KG1 (cell line): ENCODE results near the gene WDR91.

Experiments
- DNase-seq: peaks from one replicate; lab custom pipeline; 2025; lab: John Stamatoyannopoulos, UW

The WDR91 gene

DNA sequence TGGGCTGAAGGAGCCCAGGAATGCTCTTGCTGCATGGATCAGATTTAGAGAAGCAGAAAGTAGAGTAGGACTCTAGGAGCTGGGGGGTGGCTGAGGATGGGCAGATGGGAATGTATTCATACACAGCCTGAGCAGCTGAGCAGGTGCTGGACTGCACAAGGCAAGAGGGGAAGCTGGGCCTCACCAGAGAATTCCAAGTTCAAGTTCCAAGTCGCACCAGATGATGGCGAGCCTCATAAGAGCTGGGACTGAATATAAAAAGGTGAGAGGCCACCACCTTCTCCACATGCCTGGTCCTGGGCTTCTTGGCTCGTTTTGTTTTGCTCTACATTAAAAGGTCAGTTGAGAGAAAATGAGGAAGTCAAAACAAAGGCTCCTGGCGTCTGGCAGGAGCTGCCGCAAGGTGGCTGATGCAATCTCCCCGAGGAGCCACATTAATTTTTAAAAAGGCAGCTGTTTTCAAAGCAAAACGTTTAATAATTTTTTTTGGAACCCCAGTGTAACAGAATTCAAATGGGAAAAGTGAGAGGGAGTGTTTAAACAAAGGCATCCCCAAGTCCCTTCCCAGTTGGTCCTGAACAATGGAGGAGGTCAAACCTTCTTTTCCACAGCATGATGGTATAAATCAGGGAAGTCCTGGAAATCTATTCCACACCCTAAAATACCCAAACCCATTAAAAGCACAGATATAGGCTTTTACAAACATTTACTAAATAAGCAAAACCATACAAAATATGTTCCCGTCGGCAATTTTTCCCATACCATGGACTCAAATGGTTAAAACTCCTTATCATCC lies 50.3 kb downstream of the WDR91 start:
- DNase-seq, result no peak

DNA sequence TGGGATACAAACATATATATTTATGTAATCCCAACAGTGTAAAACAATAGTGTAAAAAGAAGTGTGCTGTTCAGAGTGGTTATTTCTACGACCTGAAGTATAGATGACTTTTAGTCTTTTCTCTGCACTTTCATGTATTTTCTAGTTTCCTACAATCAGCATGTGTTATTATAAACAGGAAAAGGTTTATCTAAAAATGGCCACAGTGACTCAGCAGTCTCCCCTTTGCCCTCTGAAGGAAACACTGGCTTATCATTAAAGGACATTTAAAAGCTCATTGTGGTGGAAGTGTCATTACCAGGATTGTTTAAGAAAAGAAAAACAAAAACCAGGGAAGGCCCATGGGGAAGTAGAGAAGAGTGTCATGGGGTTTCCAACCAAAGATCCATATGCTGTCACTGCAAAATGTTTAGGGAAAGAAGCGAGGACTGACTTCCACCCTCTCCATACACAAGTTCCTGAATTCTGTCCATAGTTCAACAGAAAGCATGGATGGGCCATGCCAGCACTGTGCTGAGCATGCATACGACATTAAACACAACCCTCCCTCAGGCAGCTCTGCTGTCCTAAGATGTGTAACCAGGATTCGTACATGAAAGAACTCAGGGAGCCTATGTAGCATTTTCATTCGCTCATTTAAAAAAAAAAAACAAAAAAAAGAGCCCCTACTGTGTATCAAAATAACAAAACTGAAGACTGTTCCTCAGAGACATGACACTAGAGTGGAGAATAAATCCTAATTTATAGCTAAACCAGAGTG lies 51.0 kb downstream of the WDR91 start:
- no peak for DNase-seq

DNA sequence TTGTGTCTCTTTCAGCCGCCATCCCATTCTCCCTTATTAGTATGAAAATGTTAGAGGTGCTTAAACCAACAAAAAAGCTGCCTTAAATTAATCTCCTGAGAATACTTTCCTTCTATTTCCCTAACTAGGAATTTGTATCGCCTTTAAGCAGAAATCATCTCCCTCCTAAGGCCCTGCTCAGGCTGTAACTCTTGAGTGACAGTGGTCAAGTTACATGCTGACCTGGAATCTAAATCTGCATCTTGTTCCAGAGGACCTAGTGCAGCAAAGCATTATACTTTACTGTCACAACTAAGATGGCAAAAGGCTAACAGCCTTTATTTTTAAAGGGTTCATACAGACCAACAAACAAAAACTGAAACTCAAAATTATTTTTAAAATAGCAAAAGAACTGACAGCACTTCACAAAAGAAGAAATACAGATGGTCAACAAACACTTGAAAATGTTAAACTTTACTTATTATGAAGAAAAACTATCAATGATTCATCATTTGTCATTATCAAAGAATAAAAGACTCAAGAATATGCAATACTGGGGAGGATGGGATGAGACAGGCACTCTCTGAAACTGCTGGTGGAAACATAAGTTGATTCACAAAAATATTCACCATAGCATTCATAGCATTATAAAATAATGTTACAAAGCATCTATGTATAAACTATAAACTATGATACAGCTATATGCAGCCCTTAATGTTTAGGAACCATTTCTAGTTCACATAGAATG lies 51.8 kb downstream of the WDR91 start:
- no peak for DNase-seq

DNA sequence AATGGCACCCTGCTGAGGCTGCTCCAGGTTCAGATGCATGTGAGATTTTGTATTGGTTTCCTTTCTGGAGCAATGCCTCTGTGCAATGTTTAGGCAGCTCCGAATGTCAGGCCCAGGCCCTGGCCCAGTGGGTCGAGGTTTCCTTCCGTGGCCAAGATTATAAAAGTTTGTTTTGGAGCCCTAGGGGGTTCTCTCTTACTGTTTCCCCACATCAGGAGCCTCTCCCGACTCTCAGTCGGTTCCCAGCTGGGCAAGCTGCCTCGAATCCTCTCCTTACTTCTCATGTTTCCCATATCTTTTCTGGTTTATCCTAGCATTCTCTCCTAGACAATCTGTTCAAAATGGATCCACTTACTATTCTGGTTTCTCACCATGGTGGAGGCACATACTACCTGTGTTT lies 52.5 kb downstream of the WDR91 start:
- DNase-seq, result no peak

DNA sequence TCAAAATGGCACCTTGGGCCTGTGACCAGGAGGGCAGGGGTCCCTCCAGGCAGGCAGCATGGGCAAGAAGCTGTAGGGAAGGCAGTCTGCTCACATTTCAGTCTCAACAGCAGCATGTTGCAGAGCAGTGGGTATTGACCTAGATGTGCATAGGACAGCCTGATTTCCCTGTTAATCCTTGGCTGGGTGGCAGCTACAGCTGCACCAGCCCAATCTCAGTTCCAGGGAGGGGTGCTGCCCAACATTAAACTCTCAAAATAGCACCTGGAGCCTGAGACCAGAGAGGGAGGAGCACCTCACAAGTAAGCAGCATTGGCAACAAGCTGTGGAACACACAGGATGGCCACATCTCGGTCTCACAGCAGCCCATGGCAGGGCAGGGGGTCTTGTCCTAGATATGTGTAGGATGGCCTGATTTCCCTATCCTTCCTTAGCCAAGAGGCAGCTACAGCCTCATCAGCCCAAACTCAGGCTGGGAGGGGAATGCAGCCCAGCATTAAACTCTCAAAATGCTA lies 53.1 kb downstream of the WDR91 start:
- DNase-seq, result no peak

DNA sequence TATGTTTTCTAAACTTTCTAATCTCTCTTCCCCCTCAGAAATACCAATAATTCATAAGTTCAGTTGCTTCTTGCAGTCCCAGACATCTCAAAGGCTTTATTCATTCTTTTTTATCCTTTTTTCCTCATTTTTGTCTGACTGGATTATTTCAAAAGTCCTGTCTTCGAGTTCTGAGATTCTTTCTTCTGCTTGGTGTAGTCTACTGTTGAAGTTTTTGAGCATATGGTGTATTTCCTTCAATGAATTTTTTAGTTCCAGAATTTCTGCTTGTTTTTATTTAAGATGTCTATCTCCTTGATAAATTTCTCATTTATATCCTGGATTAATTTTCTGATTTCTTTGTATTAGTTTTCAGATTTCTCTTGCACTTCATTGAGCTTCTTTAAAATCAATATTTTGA lies 55.0 kb downstream of the WDR91 start:
- no peak for DNase-seq

DNA sequence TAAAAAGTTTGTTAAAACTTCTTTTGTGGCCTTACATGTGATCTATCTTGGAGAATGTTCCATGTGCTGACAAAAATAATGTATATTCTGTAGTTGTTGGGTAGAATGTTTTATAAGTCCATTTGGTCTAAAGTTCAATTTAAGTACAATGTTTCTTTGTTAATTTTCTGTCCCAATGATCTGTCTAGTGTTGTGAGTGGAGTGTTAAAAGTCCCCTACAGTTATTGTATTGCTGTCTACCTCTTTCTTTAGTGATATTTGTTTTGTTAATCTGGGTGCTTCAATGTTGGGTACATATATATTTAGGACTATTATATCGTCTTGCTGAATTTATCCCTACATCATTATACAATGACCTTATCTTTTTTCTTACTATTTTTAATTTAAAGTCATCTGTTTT lies 56.6 kb downstream of the WDR91 start:
- no peak for DNase-seq

DNA sequence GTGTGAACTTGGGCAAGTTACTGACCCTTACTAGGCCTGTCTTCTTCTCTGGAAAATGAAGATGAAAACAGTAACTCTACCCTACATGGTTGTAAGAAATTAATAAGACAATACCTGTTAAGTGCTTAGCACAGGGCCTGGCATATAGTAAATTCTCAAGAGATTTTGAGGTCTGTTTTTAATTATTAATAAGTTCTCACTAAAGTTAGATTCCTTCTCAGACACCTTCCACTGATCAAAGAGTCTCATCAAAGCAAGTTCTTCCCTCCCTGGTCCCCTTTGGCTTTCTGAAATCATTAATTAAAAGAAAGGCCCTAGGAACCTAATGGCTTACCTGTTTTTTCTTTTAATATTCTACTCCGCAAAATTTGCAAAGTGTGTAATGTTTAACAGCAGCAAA lies 58.9 kb downstream of the WDR91 start:
- no peak for DNase-seq

DNA sequence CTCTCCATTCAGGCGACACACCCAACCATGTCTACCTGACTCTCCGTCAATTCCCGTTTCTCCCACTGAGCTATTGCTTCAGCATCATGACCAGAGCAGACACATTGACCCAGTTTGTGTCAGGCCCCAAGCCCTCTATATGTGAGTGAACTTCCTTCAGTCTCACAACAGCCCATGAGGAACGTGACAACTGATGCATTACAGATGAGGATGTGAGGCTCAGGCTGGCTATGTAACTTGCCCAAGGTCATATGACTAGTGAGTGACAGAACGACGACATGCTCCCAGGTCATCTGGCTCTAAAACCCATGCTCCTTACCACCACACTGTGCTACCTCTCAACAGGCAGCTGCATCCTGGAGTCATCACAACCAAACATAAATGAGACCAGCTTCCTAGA lies 59.8 kb downstream of the WDR91 start:
- peak; percentile 13 for DNase-seq

DNA sequence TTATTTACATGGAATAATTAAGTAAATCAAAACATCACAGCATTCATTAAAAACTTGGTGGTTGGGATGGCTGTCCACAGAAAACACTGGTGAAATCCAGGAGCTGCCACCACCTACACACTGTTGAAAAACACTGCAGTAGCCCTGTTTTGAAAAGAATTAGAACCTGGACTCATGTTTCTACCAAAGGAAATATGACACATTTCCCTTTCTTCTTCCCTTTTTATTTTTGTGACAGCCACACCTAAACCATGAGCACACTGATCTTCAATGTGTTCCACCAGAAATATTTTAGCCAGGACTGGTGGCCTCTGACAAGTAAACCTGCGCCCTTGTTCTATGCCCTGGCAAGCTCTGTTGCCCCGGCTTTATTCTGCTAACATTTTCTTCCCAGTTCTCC lies 60.2 kb downstream of the WDR91 start:
- no peak for DNase-seq

DNA sequence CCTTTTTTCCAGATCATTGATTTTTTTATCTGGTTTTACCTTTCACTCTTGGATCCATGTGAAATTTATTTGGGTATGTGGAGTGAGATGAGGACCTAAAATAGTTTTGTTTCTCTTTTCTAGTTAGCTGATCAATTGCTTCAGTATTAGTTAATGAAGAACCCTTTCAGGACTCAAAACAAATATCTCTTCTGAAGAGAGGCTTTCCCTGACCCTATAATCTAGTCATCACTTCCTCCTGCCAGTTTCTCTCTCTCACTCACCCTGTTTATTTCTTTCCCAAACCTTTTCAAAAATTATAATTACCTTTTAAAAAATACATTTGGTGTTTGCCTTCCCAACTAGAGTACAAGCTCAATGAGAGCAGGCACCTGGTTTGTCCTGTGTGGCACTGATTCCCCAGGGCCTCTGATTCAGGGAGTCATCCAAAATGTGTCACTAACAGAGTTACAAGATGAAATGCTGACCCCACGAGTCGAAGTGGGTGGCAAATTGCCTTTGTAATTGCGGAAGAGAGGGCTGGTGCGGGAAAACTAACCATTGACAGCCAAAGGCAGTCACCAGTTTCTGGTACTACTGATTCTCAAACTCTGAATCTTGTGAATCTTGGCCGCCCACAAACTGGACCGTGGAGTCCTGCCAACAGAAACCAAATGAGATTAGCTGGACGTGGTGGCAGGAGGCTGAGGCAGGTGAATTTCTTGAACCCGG lies 61.1 kb downstream of the WDR91 start:
- DNase-seq, result no peak

DNA sequence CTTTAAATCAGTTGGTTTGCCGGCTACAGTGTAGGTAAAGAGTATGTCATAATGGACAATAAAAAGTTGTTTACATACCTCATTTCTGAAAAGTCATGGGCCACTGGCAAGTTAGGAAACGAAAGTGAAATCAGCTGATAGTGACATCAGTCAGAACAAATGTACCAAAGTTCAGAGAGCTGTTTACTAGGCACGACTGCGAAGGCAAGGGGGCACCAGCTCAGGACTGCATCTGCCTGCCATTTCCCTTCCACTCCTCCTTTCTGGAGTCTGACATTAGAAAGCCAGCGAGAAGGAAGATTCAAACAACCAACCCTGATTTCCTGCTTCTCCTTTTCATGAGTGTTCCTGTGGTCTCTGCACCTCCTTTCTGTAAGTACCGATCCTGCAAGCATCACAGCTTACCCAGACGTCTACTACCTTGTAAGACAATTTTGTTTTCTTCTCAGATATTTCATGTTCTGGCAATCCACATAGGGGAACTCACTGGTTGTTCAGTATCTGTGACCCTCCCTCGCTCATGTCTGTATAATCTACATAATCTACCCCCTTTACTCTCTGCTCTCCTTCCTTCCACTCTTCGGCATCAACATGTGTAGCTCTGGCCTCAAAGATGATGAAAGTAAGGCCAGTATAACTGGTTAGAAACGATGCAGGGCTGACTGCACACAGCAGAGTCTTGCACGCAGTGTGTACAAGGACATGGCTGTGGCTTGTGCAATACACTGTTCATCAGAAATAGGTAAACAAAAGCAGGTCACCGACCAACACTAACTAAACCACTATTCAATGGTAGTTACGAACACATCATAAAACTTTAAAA lies 63.2 kb downstream of the WDR91 start, which contains the start of gene TMEM140:
Gene TMEM140 (plus strand): TSS at position 174 of the 823 bp plus-strand sequence. CDS start 16,370 bp downstream, outside the sequence.
- no peak for DNase-seq

DNA sequence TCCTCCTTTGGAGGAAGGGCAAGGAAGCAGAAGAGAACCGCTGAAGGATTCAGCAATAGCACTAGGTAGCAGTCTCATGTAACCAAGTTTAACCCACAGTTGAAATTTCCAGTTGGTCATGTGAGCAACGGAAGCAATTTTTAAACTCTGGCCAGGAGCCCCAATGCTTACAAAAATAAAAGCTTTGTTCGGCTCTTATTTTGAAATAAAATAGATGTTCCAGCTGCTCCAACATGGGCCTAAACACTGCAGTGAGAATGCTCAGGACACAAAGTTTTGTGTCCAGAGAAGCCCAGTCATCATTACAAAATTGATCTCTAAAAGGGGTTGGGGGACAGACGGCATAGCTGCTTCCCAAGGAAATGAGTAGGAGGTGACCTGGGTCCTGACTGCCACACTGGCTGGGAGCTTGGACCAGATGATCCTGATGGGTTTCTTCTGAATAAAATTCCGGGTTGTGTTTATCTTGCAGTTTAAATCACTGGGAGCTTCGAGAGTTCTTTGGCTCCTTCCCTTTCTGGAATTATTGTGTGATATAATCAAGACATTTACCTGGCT lies 63.9 kb downstream of the WDR91 start:
- no peak for DNase-seq

DNA sequence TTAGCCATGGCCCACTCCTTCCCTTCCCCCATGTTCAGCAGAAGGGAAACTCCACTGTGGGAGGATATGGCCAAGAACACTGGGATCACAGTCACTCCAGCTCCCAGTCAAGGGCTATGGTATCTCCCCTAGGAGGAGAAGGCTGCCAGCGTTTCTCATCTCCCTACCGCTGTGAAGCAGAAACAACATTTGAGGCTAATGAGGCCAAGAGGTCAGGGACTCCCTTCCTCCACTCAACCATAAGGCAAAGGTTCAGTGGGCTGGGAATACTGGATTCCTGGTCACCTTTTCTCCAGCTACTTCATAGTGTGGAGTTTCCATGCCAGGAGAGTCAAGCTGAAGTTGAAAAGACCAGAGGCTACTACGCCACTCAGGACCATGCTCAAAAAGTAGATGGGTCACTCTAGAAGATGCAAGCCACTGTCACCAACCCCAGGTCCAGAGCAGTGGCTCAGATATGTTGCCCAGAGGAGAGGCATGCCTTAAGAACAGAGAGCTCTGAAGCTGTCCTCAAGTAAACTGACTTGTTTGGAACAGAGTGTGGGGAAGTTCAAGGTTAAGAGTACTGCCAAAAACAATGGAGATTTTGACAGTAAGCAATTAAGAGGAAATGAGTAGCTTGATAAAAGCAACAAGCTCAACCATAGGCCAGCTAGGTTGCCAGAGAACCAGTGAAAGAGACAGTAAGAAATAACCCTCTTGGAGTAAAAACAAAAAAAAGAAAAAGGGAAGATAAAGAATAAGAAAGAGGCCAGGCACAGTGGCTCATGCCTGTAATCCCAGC lies 67.2 kb downstream of the WDR91 start:
- DNase-seq, result no peak
